ENCODE measurements around the gene HOXB13. TPM values are rescaled to one million over a fixed set of nuclear protein-coding genes. Genes with fewer than 3 reads are reported as not detected.

HOXB13 gene
- total RNA-seq, 3 donors from 2014 or later (not counting 1 experiment from before 2014, with no cell fraction given): not detected

GRCh38 chr17:48735062-48735351 lies 6.5 kb upstream of the HOXB13 start:
- Mint-ChIP-seq H3K4me1 (peaks cover 4 to 15% of the 10 kb centered on the region in 2 donors), H3K36me3 (no peaks in the 10 kb centered on the region), H3K9me3 (no peaks in the 10 kb centered on the region), H3K27ac (no peak overlapping the region), H3K27me3 (ENCODE audit: low read depth in 2 of 2) (peaks cover 77 to 96% of the 10 kb centered on the region in 2 donors), H3K4me3 (no peak overlapping the region)
- Histone ChIP-seq H3K4me1 (ENCODE audit: control insufficient read depth, insufficient read depth, low read length) (peaks cover 15% of the 10 kb centered on the region), H3K27me3 (ENCODE audit: control insufficient read depth, insufficient read depth, low read length) (peaks cover 66% of the 10 kb centered on the region), H3K36me3 (ENCODE audit: control insufficient read depth, insufficient read depth, low read length) (no peaks in the 10 kb centered on the region), H3K9me3 (ENCODE audit: control insufficient read depth, insufficient read depth, low read length) (no peaks in the 10 kb centered on the region), H3K4me3 (ENCODE audit: low read length) (no peak overlapping the region), H3K27ac (ENCODE audit: low read length) (no peak overlapping the region)
- ATAC-seq (no peak), DNase-seq (no peak)
- intact Hi-C loops (cut with micrococcal nuclease): no loop called here
- TF ChIP-seq CTCF (IDR thresholded peaks at IDR 0.05): no peak
- WGBS (ENCODE audit: insufficient coverage): 5% methylated on average over 7 of the region's 7 CpGs

GRCh38 chr17:48734333-48735061 lies 5.9 kb upstream of the HOXB13 start:
- Mint-ChIP-seq H3K27ac (no peak overlapping the region), H3K27me3 (ENCODE audit: low read depth in 2 of 2) (peaks cover 78 to 94% of the 10 kb centered on the region in 2 donors), H3K4me1 (peaks cover 4 to 15% of the 10 kb centered on the region in 2 donors), H3K9me3 (no peaks in the 10 kb centered on the region), H3K4me3 (no peak overlapping the region), H3K36me3 (no peaks in the 10 kb centered on the region)
- 15% methylated on average over 14 of the region's 14 CpGs for WGBS (ENCODE audit: insufficient coverage)
- ATAC-seq (no peak), DNase-seq (peak in 1 of 2 donors; percentile 1)
- no peak for TF ChIP-seq CTCF (IDR thresholded peaks at IDR 0.05)
- H3K9me3 ChIP-seq (ENCODE audit: control insufficient read depth, insufficient read depth, low read length): no peaks in the 10 kb centered on the region
- no peaks in the 10 kb centered on the region for H3K36me3 ChIP-seq (ENCODE audit: control insufficient read depth, insufficient read depth, low read length)
- H3K4me1 ChIP-seq (ENCODE audit: control insufficient read depth, insufficient read depth, low read length): peaks cover 15% of the 10 kb centered on the region
- H3K27ac ChIP-seq (ENCODE audit: low read length): no peak overlapping the region
- H3K4me3 ChIP-seq (ENCODE audit: low read length): no peak overlapping the region
- intact Hi-C loops (cut with micrococcal nuclease): no loop called here
- H3K27me3 ChIP-seq (ENCODE audit: control insufficient read depth, insufficient read depth, low read length): peaks cover 67% of the 10 kb centered on the region

GRCh38 chr17:48733632-48734328 lies 5.2 kb upstream of the HOXB13 start:
- H3K27me3 ChIP-seq (ENCODE audit: control insufficient read depth, insufficient read depth, low read length): peaks cover 68% of the 10 kb centered on the region
- no peaks in the 10 kb centered on the region for H3K36me3 ChIP-seq (ENCODE audit: control insufficient read depth, insufficient read depth, low read length)
- peaks cover 14% of the 10 kb centered on the region for H3K4me1 ChIP-seq (ENCODE audit: control insufficient read depth, insufficient read depth, low read length)
- no peak for DNase-seq
- Mint-ChIP-seq H3K27ac (no peak overlapping the region), H3K4me3 (no peak overlapping the region), H3K36me3 (no peaks in the 10 kb centered on the region), H3K27me3 (ENCODE audit: low read depth in 2 of 2) (peaks cover 79 to 92% of the 10 kb centered on the region in 2 donors), H3K4me1 (peaks cover 8 to 15% of the 10 kb centered on the region in 2 donors), H3K9me3 (no peaks in the 10 kb centered on the region)
- no peak for ATAC-seq
- intact Hi-C loops (cut with micrococcal nuclease): no loop called here
- no peak for TF ChIP-seq CTCF (IDR thresholded peaks at IDR 0.05)
- no peak overlapping the region for H3K27ac ChIP-seq (ENCODE audit: low read length)
- 20% methylated on average over 21 of the region's 22 CpGs for WGBS (ENCODE audit: insufficient coverage)
- no peaks in the 10 kb centered on the region for H3K9me3 ChIP-seq (ENCODE audit: control insufficient read depth, insufficient read depth, low read length)
- no peak overlapping the region for H3K4me3 ChIP-seq (ENCODE audit: low read length)

All from natural killer cell (primary cell).